RWPE1 (cell line): ENCODE data around the gene LRRFIP1.

Experiments used
- CTCF ChIA-PET: fragments of 350-600 bp; sonication (Branson Sonifier 250); formaldehyde crosslinking; extraction: SDS; loops from one replicate; lab custom pipeline; 2021; lab: Yijun Ruan, JAX
- POLR2A ChIA-PET: fragments of 400-600 bp; formaldehyde crosslinking; extraction: SDS; loops from one replicate; lab custom pipeline; 2020; ENCODE audit warnings: antibody characterized with exemption; ENCODE audit not compliant: low non-redundant PET; lab: Yijun Ruan, JAX
- DNase-seq: peaks from one replicate; pipeline ENCODE4 v3.0.0; 2012; ENCODE audit warnings: low spot score
- H3K27ac ChIP-seq: fragments of 450-650 bp; 2 replicates; pipeline ENCODE4 v1.5.1; 2017
- TF ChIP-seq, protein P1 (sequence below): fragments of 450-650 bp; conservative IDR thresholded peaks from 2 replicates; pipeline ENCODE4 v1.5.1; 2017; ENCODE audit warnings: low read depth, mild to moderate bottlenecking

Gene LRRFIP1

DNA sequence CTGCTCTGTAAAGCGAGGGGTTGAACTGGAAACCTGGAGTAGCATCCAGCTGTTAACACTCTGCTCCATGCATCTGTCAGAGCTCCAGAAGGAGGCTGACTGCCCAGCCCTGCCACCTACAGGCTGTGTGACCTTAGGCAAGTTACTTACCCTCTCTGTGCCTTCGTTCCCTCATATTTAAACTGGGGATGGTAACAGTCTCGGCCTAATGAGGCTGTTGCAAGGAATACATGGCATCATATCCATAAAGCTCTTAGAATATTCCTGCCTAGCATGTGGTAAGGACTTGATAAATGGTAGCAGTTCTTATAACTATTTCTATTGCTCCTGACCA lies 80.6 kb downstream of the LRRFIP1 start:
- TF ChIP-seq, protein P1, sequence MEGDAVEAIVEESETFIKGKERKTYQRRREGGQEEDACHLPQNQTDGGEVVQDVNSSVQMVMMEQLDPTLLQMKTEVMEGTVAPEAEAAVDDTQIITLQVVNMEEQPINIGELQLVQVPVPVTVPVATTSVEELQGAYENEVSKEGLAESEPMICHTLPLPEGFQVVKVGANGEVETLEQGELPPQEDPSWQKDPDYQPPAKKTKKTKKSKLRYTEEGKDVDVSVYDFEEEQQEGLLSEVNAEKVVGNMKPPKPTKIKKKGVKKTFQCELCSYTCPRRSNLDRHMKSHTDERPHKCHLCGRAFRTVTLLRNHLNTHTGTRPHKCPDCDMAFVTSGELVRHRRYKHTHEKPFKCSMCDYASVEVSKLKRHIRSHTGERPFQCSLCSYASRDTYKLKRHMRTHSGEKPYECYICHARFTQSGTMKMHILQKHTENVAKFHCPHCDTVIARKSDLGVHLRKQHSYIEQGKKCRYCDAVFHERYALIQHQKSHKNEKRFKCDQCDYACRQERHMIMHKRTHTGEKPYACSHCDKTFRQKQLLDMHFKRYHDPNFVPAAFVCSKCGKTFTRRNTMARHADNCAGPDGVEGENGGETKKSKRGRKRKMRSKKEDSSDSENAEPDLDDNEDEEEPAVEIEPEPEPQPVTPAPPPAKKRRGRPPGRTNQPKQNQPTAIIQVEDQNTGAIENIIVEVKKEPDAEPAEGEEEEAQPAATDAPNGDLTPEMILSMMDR: no peak
- no peak for DNase-seq
- H3K27ac ChIP-seq: peak overlapping the region; percentile 61
- ChIA-PET CTCF (interaction anchor here (0.7 to 1.3 kb wide), 2 partner anchors 37 to 109 kb away, joined by 3 to 5 read pairs; no protein-coding TSS in a partner anchor), POLR2A (no interaction called here)

DNA sequence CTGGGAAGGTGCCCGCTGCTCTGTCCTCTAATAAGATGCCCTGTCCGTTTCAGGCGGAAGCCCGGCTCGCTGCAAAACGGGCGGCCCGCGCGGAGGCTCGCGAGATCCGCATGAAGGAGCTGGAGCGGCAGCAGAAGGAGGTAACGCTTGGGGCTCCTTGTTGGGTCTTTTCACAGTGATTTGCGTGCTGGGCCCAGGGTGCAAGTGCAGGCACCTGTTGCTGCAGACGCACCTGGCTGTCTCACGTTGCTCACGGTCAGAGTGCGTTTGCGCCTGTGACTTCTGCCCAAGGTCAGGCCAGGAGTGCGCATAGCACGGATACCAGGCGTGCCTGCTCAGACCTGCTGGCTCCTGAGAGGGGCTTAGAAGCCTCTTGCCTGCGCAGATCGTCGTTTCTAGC lies 81.1 kb downstream of the LRRFIP1 start:
- ChIA-PET CTCF (interaction anchor here (0.7 to 1.3 kb wide), 2 partner anchors 37 to 108 kb away, joined by 3 to 5 read pairs; no protein-coding TSS in a partner anchor), POLR2A (no interaction called here)
- TF ChIP-seq, protein P1: no peak
- no peak for DNase-seq
- H3K27ac ChIP-seq: peak overlapping the region; percentile 61

- peak overlapping the region; percentile 61; the same call in 1 of the 2 replicates for H3K27ac ChIP-seq
- ChIA-PET CTCF (no interaction called here), POLR2A (no interaction called here)
- no peak for DNase-seq
- TF ChIP-seq, protein P1: no peak
These were observed 81.6 kb downstream of the LRRFIP1 start for GRCh38 chr2:237708961-237709360.

DNA sequence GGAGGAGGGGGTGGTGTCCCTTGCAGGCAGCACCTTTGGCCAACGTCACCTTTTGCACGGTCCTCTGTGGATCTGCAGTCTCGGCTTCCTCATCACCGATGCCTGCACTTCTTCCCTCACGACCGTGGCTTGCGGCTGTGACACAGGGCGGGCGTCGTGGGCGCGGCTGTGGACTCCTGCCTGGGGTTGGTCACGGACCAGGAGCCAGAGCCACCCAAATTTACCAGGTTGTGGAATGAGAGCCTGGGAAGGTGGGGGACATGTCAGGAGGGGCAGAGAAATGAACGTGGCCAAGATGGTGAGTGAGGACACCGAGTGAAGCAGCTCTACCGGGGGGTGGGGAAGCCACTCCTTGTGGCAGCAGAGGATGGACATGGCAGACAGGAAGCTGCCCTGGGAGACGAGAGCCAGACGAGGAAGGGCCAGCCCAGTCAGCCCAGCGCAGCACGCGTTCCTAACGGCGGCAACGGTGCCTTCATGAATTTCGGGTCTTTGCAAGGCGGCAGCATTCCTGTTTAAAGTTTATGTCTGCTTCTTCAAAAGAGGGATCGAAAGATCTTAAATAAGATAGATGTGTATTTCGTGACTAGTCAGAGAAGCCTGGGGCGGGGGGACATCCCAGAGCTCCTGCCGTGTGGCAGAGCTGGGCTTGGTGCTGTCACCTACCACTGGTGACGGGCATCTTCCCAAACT lies 84.2 kb downstream of the LRRFIP1 start:
- CTCF ChIA-PET: interaction anchor here (0.6 kb wide), 1 partner anchor 80 kb away, joined by 4 read pairs; no protein-coding TSS in a partner anchor

GRCh38 chr2:237712477-237713377 lies 85.3 kb downstream of the LRRFIP1 start:
- CTCF ChIA-PET: interaction anchor here (0.6 to 1.1 kb wide), 2 partner anchors 39 to 82 kb away, joined by 3 to 4 read pairs; no protein-coding TSS in a partner anchor
- no peak for DNase-seq
- no peak overlapping the region for H3K27ac ChIP-seq
- POLR2A ChIA-PET: no interaction called here
- TF ChIP-seq, protein P1: no peak

More for the DNA sequence above, 84.2 kb downstream of the LRRFIP1 start:
- no peak for DNase-seq
- TF ChIP-seq, protein P1: no peak
- POLR2A ChIA-PET: no interaction called here
- peak overlapping the region; percentile 21; the same call in 1 of the 2 replicates for H3K27ac ChIP-seq
